ENCODE measurements around the gene DNAJC30.

DNA sequence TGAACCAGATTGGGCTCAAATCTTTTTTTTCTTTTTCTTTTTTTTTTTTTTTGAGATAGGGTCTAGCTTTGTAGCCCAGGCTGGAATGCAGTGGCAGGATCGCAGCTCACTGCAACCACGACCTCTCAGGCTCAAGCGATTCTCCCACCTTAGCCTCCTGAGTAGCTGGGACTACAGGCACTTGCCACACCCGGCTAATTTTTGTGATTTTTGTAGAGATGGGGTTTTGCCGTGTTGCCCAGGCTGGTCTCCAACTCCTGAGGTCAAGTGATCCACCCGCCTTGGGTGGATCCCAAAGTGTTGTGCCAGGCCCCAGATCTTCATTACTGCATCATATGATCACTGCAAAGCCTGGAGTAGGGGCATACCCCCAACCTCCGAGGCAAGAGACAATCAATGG lies 2.8 kb downstream of the DNAJC30 start:
- TF ChIP-seq, protein P1, sequence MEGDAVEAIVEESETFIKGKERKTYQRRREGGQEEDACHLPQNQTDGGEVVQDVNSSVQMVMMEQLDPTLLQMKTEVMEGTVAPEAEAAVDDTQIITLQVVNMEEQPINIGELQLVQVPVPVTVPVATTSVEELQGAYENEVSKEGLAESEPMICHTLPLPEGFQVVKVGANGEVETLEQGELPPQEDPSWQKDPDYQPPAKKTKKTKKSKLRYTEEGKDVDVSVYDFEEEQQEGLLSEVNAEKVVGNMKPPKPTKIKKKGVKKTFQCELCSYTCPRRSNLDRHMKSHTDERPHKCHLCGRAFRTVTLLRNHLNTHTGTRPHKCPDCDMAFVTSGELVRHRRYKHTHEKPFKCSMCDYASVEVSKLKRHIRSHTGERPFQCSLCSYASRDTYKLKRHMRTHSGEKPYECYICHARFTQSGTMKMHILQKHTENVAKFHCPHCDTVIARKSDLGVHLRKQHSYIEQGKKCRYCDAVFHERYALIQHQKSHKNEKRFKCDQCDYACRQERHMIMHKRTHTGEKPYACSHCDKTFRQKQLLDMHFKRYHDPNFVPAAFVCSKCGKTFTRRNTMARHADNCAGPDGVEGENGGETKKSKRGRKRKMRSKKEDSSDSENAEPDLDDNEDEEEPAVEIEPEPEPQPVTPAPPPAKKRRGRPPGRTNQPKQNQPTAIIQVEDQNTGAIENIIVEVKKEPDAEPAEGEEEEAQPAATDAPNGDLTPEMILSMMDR (conservative IDR thresholded peaks at IDR 0.05; ENCODE audit: low read length) = no peak
- no peak for TF ChIP-seq EZH2phosphoT487 (IDR thresholded peaks at IDR 0.05; ENCODE audit: borderline replicate concordance, low read depth, low read length)
